SK-N-SH treated with all-trans-retinoic acid at 6 μM for 48 hours (cell line): Measurements from ENCODE around the gene ANAPC2.
A peak's percentile ranks its signal among the peaks of the same experiment; 100 is the strongest.

Experiments
- ATAC-seq: fragments of 200-7000 bp; cut with Tn5 transposase; 3 replicates; pipeline ENCODE4 v1.9.1; 2020; ENCODE audit warnings: mild to moderate bottlenecking, moderate library complexity
- ARNTL ChIP-seq: fragments of 450-650 bp; formaldehyde crosslinking; IDR thresholded peaks from 2 replicates; pipeline ENCODE4 v1.5.0; 2020; ENCODE audit warnings: low read depth, mild to moderate bottlenecking, moderate library complexity, borderline replicate concordance
- BACH2 ChIP-seq: fragments of 250-450 bp; sonication (Bioruptor Pico); IDR thresholded peaks from 2 replicates; pipeline ENCODE4 v1.9.0; 2021; ENCODE audit warnings: mild to moderate bottlenecking, borderline replicate concordance
- CREB5 ChIP-seq: fragments of 250-450 bp; sonication (Bioruptor Pico); IDR thresholded peaks from 2 replicates; pipeline ENCODE4 v1.5.1; 2020; ENCODE audit warnings: low read depth, mild to moderate bottlenecking, moderate library complexity
- CSDC2 ChIP-seq: fragments of 250-450 bp; sonication (Bioruptor Pico); IDR thresholded peaks from 2 replicates; pipeline ENCODE4 v1.5.0; 2020; ENCODE audit warnings: mild to moderate bottlenecking, moderate library complexity
- ESRRG ChIP-seq: fragments of 250-450 bp; sonication (Bioruptor Pico); IDR thresholded peaks from 2 replicates; pipeline ENCODE4 v1.6.1; 2021; ENCODE audit warnings: mild to moderate bottlenecking
- GLIS3 ChIP-seq: fragments of 250-450 bp; sonication (Bioruptor Pico); IDR thresholded peaks from 2 replicates; pipeline ENCODE4 v1.5.0; 2020; ENCODE audit warnings: mild to moderate bottlenecking, moderate library complexity
- ISL1 ChIP-seq: fragments of 250-450 bp; sonication (Bioruptor Pico); IDR thresholded peaks from 2 replicates; pipeline ENCODE4 v2.1.2; 2022; ENCODE audit warnings: mild to moderate bottlenecking, moderate library complexity
- PATZ1 ChIP-seq: fragments of 250-450 bp; sonication (Bioruptor Pico); IDR thresholded peaks from 2 replicates; pipeline ENCODE4 v1.8.0; 2020; ENCODE audit warnings: mild to moderate bottlenecking, moderate library complexity, borderline replicate concordance
- POU6F1 ChIP-seq: fragments of 250-450 bp; sonication (Bioruptor Pico); IDR thresholded peaks from 2 replicates; pipeline ENCODE4 v1.8.0; 2021; ENCODE audit warnings: low read depth, mild to moderate bottlenecking, moderate library complexity, borderline replicate concordance
- PPARA ChIP-seq: fragments of 250-450 bp; sonication (Bioruptor Pico); IDR thresholded peaks from 2 replicates; pipeline ENCODE4 v1.5.0; 2020; ENCODE audit warnings: mild to moderate bottlenecking, borderline replicate concordance
- RARB ChIP-seq: fragments of 250-450 bp; sonication (Bioruptor Pico); IDR thresholded peaks from 2 replicates; pipeline ENCODE4 v1.8.0; 2021; ENCODE audit warnings: mild to moderate bottlenecking, moderate library complexity
- SNAI2 ChIP-seq: fragments of 250-450 bp; sonication (Bioruptor Pico); IDR thresholded peaks from 2 replicates; pipeline ENCODE4 v1.5.0; 2020; ENCODE audit warnings: mild to moderate bottlenecking, moderate library complexity
- TCF4 ChIP-seq: fragments of 250-450 bp; sonication (Bioruptor Pico); IDR thresholded peaks from 2 replicates; pipeline ENCODE4 v1.8.0; 2021; ENCODE audit warnings: mild to moderate bottlenecking, moderate library complexity, borderline replicate concordance
- TSHZ2 ChIP-seq: fragments of 250-450 bp; sonication (Bioruptor Pico); IDR thresholded peaks from 2 replicates; pipeline ENCODE4 v1.5.0; 2020; ENCODE audit warnings: mild to moderate bottlenecking, moderate library complexity
- ZC3H10 ChIP-seq: fragments of 250-450 bp; sonication (Bioruptor Pico); IDR thresholded peaks from 2 replicates; pipeline ENCODE4 v1.5.1; 2021; ENCODE audit warnings: mild to moderate bottlenecking, moderate library complexity
- ZFP30 ChIP-seq: fragments of 450-650 bp; formaldehyde crosslinking; IDR thresholded peaks from 2 replicates; pipeline ENCODE4 v1.5.0; 2022; ENCODE audit warnings: mild to moderate bottlenecking, moderate library complexity
- ZNF565 ChIP-seq: fragments of 450-650 bp; formaldehyde crosslinking; conservative IDR thresholded peaks from 2 replicates; pipeline ENCODE4 v1.5.0; 2020; ENCODE audit warnings: low read depth, mild to moderate bottlenecking, moderate library complexity
- ZNF70 ChIP-seq: fragments of 450-650 bp; formaldehyde crosslinking; IDR thresholded peaks from 2 replicates; pipeline ENCODE4 v1.5.0; 2020; ENCODE audit warnings: mild to moderate bottlenecking, moderate library complexity
- ZNF8 ChIP-seq: fragments of 450-650 bp; formaldehyde crosslinking; IDR thresholded peaks from 2 replicates; pipeline ENCODE4 v1.5.0; 2020; ENCODE audit warnings: mild to moderate bottlenecking, moderate library complexity
- TF ChIP-seq, protein P1 (sequence below): fragments of 250-450 bp; sonication (Bioruptor Pico); IDR thresholded peaks from 2 replicates; pipeline ENCODE4 v1.5.1; 2021; ENCODE audit warnings: mild to moderate bottlenecking, moderate library complexity

The ANAPC2 gene

DNA sequence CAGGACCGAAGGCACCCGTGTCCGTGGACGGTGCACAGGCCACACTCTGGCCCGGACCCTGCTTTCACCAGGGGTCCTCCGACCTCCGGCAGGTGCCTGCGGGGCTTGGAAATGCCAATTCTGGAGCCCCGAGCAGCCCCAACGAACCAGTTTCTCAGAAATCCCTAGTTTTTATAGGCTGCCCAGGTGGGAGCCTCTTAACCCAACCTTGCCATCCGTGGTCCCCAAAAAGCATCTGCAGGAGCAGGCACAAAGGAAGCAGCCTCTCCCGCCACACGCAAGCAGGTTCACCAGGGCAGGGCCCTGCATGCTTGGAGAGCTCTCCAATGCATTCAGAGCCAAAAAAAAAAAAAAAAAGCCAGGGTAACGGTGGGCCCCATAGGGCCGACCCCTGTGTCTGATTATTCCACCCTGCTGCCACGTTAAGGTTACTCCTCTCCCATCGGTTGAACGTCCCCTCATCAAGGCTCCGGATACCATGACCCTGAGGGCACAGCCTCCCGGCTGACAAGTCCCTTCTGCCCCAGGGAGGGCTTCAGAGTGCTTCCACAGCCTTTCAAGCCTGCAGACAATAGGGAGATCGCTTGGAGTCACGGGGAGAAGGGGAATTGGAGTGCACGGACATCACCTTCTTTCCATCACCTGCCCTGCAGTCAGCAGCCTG lies 13.0 kb upstream of the ANAPC2 start:
- no peak for TF ChIP-seq POU6F1 (CRISPR knock-in tag)
- no peak for TF ChIP-seq SNAI2 (CRISPR knock-in tag)
- TF ChIP-seq ZNF70, result no peak
- TF ChIP-seq ISL1 (CRISPR knock-in tag), result no peak
- no peak for TF ChIP-seq RARB (CRISPR knock-in tag)
- no peak for TF ChIP-seq ARNTL (CRISPR knock-in tag)
- TF ChIP-seq ZC3H10 (CRISPR knock-in tag), result no peak
- TF ChIP-seq TSHZ2 (CRISPR knock-in tag), result no peak
- TF ChIP-seq ZNF8, result no peak
- no peak for TF ChIP-seq CSDC2 (CRISPR knock-in tag)
- TF ChIP-seq TCF4 (CRISPR knock-in tag), result no peak
- no peak for TF ChIP-seq ESRRG
- no peak for TF ChIP-seq PATZ1 (CRISPR knock-in tag)
- TF ChIP-seq GLIS3, result no peak
- TF ChIP-seq PPARA (CRISPR knock-in tag), result no peak
- no peak for TF ChIP-seq CREB5 (CRISPR knock-in tag)
- TF ChIP-seq BACH2 (CRISPR knock-in tag), result no peak
- TF ChIP-seq, protein P1, sequence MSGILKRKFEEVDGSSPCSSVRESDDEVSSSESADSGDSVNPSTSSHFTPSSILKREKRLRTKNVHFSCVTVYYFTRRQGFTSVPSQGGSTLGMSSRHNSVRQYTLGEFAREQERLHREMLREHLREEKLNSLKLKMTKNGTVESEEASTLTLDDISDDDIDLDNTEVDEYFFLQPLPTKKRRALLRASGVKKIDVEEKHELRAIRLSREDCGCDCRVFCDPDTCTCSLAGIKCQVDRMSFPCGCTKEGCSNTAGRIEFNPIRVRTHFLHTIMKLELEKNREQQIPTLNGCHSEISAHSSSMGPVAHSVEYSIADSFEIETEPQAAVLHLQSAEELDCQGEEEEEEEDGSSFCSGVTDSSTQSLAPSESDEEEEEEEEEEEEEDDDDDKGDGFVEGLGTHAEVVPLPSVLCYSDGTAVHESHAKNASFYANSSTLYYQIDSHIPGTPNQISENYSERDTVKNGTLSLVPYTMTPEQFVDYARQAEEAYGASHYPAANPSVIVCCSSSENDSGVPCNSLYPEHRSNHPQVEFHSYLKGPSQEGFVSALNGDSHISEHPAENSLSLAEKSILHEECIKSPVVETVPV (CRISPR knock-in tag), result no peak
- no peak for TF ChIP-seq ZFP30
- TF ChIP-seq ZNF565, result no peak
- no peak; the same call in 2 of the 3 replicates for ATAC-seq

DNA sequence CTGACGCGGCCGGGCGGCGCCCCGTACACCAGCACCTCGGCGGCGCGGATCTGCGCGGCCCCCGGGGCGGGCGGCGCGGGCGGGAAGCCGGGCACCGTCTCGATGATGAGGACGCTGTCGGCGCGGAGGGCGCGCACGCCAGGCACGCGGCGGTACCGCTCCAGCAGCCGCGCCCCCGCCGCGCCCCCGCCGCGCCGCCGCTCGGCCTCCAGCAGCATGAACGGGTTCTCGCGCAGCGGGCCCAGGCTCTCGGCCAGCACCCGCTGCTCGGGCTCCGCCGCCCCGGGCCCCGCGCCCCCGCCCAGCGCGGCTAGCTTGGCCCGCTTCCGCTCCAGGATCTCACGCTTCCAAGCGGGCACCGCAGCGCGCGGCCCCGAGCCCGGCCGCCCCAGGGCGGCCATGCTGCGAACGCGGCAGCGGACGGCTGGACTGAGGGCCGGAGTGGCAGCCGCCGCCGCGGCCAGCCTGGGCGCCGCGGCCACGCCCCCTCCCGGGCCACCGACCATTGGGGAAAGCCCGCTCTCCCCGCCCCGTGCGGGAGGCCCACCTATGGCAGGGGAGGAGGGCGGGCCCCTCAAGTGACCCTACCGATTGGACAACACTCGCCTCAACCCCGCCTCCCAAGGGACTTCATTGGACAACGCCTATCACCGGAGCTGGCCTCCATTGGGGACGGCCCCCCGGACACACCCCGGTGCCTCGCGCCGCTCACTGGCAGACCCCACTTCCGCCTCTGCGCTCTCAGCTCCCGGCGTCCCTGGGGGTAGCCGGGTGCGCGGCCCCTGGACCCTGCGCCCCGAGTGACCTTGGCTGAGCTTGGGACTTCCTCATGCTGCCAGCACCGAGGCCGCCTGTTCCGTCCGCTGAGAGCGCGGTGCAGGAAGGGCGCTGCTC lies 12.2 kb upstream of the ANAPC2 start, which contains the start of gene TPRN:
TPRN (minus strand) TSS at position 431 of the 894 bp plus-strand sequence; CDS start at position 401, 30 bp downstream.
- peak; percentile 98 for ATAC-seq
- no peak for TF ChIP-seq GLIS3
- TF ChIP-seq PATZ1 (CRISPR knock-in tag), result no peak
- TF ChIP-seq, all 23 proteins: peak for 0
